NCI-H1105 treated with DMSO at 0.1 percent for 48 hours (cell line): Measurements from ENCODE around the gene DXO.
"Not testable (repeated sequence)": the region's sequence is repeated elsewhere in the genome, so short reads cannot be mapped to it uniquely, and the experiment has no call there.

Experiments used
- DNase-seq: peaks from one replicate; lab custom pipeline; 2025; lab: John Stamatoyannopoulos, UW

DXO gene

GRCh38 chr6:31980195-31980876, 8.4 kb upstream of the DXO start:
- DNase-seq: not testable (repeated sequence)

- DNase-seq: no peak
Observed at GRCh38 chr6:31979238-31979898, 7.4 kb upstream of the DXO start.

GRCh38 chr6:31978831-31979230, 6.9 kb upstream of the DXO start:
- no peak for DNase-seq

- no peak for DNase-seq
Observed at GRCh38 chr6:31977816-31978431, 6.0 kb upstream of the DXO start.

- not testable (repeated sequence) for DNase-seq
Observed at GRCh38 chr6:31976065-31976464, 4.1 kb upstream of the DXO start.

GRCh38 chr6:31972709-31973350, 892 bp upstream of the DXO start:
- DNase-seq: no peak

- DNase-seq: no peak
Observed at GRCh38 chr6:31971279-31971992, 502 bp downstream of the DXO start.

GRCh38 chr6:31970604-31971271, 1.2 kb downstream of the DXO start:
- DNase-seq: peak; percentile 50

- DNase-seq: no peak
Observed at GRCh38 chr6:31969712-31970603, 2.0 kb downstream of the DXO start.

GRCh38 chr6:31968791-31969711, 2.9 kb downstream of the DXO start:
- DNase-seq: no peak

GRCh38 chr6:31968326-31968725, 3.6 kb downstream of the DXO start:
- no peak for DNase-seq

- no peak for DNase-seq
Observed at GRCh38 chr6:31967926-31968320, 4.0 kb downstream of the DXO start.

- no peak for DNase-seq
Observed at GRCh38 chr6:31966997-31967925, 4.7 kb downstream of the DXO start.

- DNase-seq: no peak
Observed at GRCh38 chr6:31966506-31966905, 5.4 kb downstream of the DXO start.

- no peak for DNase-seq
Observed at GRCh38 chr6:31965700-31966099, 6.2 kb downstream of the DXO start.

GRCh38 chr6:31963921-31964320, 8.0 kb downstream of the DXO start:
- no peak for DNase-seq

GRCh38 chr6:31961616-31962015, 10.3 kb downstream of the DXO start:
- no peak for DNase-seq
